Stimulated activated effector memory CD8-positive, alpha-beta T cell treated with anti-CD3 and anti-CD28 coated beads, Interleukin-12 subunit alpha, Interleukin-12 subunit beta, amount 100 ng/mL, for 72 hours (primary cell): Measurements from ENCODE around the gene ANKS4B.
A peak's percentile ranks its signal among the peaks of the same experiment; 100 is the strongest.
"Not testable (repeated sequence)": the region's sequence is repeated elsewhere in the genome, so short reads cannot be mapped to it uniquely, and the experiment has no call there.

Experiments
- ATAC-seq: fragments of 150-1000 bp; cut with Tn5 transposase; 2 replicates; pipeline ENCODE4 v1.10.0; 2021
- DNase-seq, 2 donors: peaks; one replicate each; pipeline ENCODE4 v3.0.0; 2021 to 2022; ENCODE audit warnings: low spot score in 2 of 2
- H3K27ac Mint-ChIP-seq: one replicate; pipeline ENCODE4 v1.8.0; 2022; ENCODE audit warnings: mild to moderate bottlenecking, mixed read lengths
- H3K36me3 Mint-ChIP-seq: one replicate; pipeline ENCODE4 v1.8.0; 2022; ENCODE audit warnings: mild to moderate bottlenecking, mixed read lengths
- H3K4me1 Mint-ChIP-seq: one replicate; pipeline ENCODE4 v1.8.0; 2022; ENCODE audit warnings: mixed read lengths
- H3K4me3 Mint-ChIP-seq: one replicate; pipeline ENCODE4 v1.8.0; 2022; ENCODE audit warnings: mild to moderate bottlenecking, mixed read lengths
- H3K9me3 Mint-ChIP-seq: one replicate; pipeline ENCODE4 v1.8.0; 2022; ENCODE audit warnings: mixed read lengths

ANKS4B gene

DNA sequence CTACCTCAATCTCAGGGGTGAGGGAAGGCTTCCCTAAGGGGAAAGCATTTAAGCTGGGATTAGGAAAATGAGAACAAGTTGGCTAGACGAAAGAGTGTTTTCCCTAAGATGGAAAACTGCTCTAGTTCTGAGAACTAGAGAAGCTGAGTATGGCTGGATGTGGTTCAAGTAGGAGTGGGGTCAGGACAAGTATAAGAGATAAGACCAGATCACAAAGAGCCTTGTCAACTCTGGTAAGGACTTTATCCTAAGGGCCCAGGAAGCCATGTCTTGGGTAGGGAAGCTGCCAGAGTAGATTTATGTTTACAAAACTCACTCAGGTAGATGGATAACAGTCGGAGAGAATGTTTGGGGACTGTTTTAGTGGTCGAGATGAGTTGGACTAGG, 1.7 kb downstream of the ANKS4B start:
- Mint-ChIP-seq H3K36me3 (no peaks in the 10 kb centered on the region), H3K4me3 (no peak overlapping the region), H3K4me1 (no peaks in the 10 kb centered on the region), H3K27ac (no peak overlapping the region), H3K9me3 (no peaks in the 10 kb centered on the region)
- no peak for ATAC-seq
- DNase-seq: no peak

DNA sequence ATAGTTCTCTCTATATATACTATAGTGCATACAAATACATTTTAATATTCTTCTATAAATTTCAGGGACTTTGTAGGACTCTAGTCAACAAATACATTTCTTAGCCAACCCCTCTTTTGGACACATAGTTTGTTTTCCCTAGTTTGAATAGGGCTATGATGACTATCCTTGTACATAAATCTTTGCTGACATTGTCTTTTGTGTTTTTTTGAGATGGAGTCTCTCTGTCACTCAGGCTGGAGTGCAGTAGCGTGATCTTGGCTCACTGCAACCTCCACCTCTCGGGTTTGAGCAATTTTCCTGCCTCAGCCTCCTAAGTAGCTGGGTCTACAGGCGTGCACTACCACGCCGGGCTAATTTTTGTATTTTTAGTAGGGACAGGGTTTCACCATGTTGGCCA, 3.3 kb downstream of the ANKS4B start:
- no peak overlapping the region for H3K4me3 Mint-ChIP-seq
- no peaks in the 10 kb centered on the region for H3K9me3 Mint-ChIP-seq
- no peak overlapping the region for H3K27ac Mint-ChIP-seq
- H3K4me1 Mint-ChIP-seq: no peaks in the 10 kb centered on the region
- no peaks in the 10 kb centered on the region for H3K36me3 Mint-ChIP-seq
- ATAC-seq (no peak), DNase-seq (no peak)

DNA sequence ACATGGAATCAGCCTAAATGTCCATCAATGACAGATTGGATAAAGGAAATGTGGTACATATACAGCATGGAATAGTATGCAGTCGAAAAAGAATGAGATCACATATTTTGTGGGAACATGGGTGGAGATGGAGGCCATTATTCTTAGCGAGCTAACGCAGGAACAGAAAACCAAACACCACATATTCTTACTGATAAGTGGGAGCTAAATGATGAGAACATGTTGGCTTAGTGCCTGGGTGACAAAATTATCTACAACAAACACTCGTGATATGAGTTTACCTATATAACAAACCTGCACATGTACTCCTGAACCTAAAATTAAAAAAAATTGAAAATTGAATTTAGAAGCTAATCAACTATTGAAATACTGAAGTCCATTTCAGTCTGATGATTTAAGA, 6.1 kb downstream of the ANKS4B start:
- no peak for ATAC-seq
- Mint-ChIP-seq H3K27ac (no peak overlapping the region), H3K9me3 (no peaks in the 10 kb centered on the region), H3K36me3 (no peaks in the 10 kb centered on the region), H3K4me1 (no peaks in the 10 kb centered on the region), H3K4me3 (no peak overlapping the region)
- DNase-seq: no peak

DNA sequence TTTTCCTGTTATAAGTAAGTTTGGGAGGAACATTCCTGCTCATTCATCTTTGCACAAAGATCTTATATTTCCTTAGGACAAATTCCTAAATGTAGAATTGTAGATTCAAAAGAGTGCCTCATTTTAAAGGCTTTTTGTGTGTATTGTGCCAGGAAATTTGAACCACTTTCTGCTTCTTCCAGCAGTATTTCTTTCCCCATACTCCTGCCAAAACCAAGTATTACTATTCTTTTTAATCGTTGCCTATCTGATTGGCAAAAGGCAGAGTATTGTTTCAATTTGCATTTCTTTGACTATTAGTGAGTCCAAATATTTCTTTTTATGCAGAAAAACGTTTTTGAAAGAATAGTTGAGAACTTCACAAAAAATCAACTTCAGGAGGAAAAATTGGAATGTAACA, 9.3 kb downstream of the ANKS4B start:
- no peak for ATAC-seq
- Mint-ChIP-seq H3K9me3 (no peaks in the 10 kb centered on the region), H3K36me3 (no peaks in the 10 kb centered on the region), H3K27ac (no peak overlapping the region), H3K4me3 (no peak overlapping the region), H3K4me1 (no peaks in the 10 kb centered on the region)
- no peak for DNase-seq

GRCh38 chr16:21244518-21245215, 11.2 kb downstream of the ANKS4B start:
- H3K9me3 Mint-ChIP-seq: no peaks in the 10 kb centered on the region
- no peak overlapping the region for H3K27ac Mint-ChIP-seq
- ATAC-seq (no peak), DNase-seq (no peak)
- H3K4me1 Mint-ChIP-seq: no peaks in the 10 kb centered on the region
- H3K36me3 Mint-ChIP-seq: no peaks in the 10 kb centered on the region
- H3K4me3 Mint-ChIP-seq: no peak overlapping the region

- not testable (repeated sequence) for H3K36me3 Mint-ChIP-seq, DNase-seq, ATAC-seq, H3K4me3 Mint-ChIP-seq, H3K4me1 Mint-ChIP-seq, H3K27ac Mint-ChIP-seq, H3K9me3 Mint-ChIP-seq
Observed at GRCh38 chr16:21248179-21248578, 14.7 kb downstream of the ANKS4B start.

DNA sequence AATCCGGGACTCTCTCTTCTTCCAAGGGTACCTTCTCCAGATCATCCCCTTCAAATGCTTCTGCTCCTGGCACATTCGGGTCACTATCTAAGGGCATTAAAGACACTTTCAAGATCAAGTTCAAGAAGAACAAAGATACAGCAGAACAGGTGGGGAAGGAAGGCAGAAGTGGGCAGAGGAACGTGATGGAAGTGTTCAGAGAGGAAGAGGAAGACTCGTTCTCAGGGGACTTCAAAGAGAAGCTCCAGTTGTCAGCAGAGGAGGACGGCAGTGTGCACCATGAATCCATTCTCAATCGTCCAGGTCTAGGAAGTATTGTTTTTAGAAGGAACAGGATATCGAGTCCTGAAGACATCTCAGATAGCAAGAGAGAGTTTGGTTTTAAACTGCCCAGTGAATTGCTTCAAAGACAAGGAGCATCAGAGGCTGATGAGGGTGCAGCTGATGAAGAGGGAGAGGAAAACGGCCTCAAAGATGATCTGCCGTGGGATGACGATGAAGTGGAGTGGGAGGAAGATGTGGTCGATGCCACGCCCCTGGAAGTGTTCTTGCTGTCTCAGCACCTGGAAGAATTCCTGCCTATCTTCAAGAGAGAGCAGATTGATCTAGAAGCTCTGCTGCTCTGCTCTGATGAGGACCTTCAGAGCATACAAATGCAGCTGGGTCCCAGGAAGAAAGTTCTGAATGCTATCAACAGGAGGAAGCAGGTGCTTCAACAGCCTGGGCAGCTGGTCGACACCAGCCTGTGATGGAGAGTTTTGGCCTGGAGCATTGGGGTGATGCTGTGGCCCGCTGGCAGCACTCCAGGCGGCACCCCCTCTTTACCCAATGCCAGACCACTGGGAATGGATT, 16.8 kb downstream of the ANKS4B start:
- Mint-ChIP-seq H3K9me3 (no peaks in the 10 kb centered on the region), H3K27ac (no peak overlapping the region), H3K36me3 (no peaks in the 10 kb centered on the region), H3K4me3 (no peak overlapping the region), H3K4me1 (no peaks in the 10 kb centered on the region)
- no peak for ATAC-seq
- DNase-seq: no peak

DNA sequence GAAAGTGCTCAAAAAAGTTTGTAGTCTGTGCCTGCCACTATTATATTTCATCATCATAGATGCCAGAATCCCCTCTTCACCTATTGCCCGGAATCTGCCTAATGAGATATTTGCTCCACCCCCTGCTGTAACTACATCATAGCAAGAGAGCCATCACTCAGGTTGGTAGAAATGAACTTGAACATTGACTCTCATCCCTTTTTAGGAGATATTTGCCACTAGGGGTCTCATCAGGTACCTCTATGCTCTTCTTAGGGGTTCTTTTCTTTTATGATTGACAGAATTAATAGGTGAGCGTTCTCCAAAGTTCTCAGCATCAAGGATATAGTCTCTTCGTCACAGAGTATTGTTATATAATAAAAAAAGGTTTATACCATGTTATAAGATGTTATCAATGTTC, 20.0 kb downstream of the ANKS4B start:
- ATAC-seq (no peak), DNase-seq (no peak)
- H3K4me3 Mint-ChIP-seq: no peak overlapping the region
- no peak overlapping the region for H3K27ac Mint-ChIP-seq
- H3K36me3 Mint-ChIP-seq: no peaks in the 10 kb centered on the region
- H3K4me1 Mint-ChIP-seq: no peaks in the 10 kb centered on the region
- no peaks in the 10 kb centered on the region for H3K9me3 Mint-ChIP-seq

DNA sequence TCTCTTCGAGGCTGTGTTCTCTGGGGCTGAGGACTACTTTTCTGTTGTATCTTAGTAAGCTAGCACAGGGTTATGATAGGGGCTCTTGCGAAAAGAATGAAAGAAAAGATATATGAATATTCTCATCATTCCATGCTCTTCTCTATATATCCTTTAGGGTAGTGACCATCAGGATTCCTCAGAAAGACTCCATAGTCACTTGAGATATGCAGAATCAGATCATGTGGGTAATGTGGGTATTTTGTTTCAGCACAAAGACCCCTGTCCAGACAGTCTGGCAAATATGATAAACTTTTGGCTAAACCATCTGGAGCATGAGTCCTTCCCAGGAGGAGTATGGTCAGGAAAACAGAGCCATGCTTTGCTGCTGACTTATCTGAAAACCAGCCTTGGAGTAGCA, 23.1 kb downstream of the ANKS4B start:
- Mint-ChIP-seq H3K36me3 (no peaks in the 10 kb centered on the region), H3K4me3 (no peak overlapping the region), H3K27ac (no peak overlapping the region), H3K9me3 (no peaks in the 10 kb centered on the region), H3K4me1 (no peaks in the 10 kb centered on the region)
- DNase-seq (no peak), ATAC-seq (no peak)

- H3K9me3 Mint-ChIP-seq: no peaks in the 10 kb centered on the region
- no peak overlapping the region for H3K27ac Mint-ChIP-seq
- H3K36me3 Mint-ChIP-seq: no peaks in the 10 kb centered on the region
- DNase-seq (no peak), ATAC-seq (no peak)
- no peaks in the 10 kb centered on the region for H3K4me1 Mint-ChIP-seq
- no peak overlapping the region for H3K4me3 Mint-ChIP-seq
Observed at GRCh38 chr16:21257284-21257683, 23.8 kb downstream of the ANKS4B start.

DNA sequence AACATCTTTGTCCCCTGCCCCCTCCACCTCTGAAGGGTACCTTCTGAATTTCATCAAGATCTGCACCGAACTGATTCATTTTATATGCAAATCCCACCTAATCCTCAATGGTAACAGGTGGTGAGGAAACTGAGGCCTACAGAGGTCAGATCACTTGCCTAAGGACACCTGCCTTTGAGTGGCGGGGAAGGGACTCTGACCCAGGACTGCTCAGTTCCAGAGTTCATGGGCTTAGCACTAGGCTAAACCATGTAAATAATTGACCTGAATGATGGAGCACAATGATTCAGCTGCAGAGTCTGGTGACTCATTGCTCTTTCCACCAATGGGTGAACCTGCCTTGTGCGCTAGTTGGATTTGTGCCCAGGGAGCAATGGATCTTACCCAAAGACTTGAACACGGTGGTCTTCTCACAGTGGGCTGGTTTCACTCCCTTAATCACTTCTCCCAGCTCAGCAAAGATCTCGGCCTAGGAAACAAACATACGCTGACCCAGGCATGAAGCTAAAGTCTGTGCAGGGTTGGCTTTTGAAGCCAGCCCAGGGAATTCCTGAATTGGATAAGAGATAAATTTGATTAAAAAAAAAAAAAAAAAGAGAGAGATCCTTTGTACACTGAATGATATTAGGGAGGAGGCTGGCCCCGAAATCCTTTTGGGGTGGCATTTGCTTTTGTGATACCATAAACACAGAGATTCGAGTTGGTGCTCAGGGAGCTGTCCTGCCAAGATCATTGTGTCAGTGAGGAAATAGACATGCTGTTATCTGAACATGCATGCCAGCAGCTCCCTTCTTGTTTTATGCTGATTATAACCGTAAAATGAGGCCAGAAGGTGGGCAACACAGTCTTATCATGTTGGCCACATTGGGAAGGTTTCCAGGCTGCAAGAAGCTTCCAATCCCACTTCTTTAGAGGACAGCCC, 27.6 kb downstream of the ANKS4B start:
- no peak for DNase-seq
- H3K9me3 Mint-ChIP-seq: no peaks in the 10 kb centered on the region
- H3K4me1 Mint-ChIP-seq: no peaks in the 10 kb centered on the region
- peak; percentile 34 for ATAC-seq
- H3K36me3 Mint-ChIP-seq: no peaks in the 10 kb centered on the region
- H3K27ac Mint-ChIP-seq: no peak overlapping the region
- H3K4me3 Mint-ChIP-seq: no peak overlapping the region

- no peaks in the 10 kb centered on the region for H3K36me3 Mint-ChIP-seq
- no peak for DNase-seq
- H3K4me1 Mint-ChIP-seq: no peaks in the 10 kb centered on the region
- no peak overlapping the region for H3K27ac Mint-ChIP-seq
- no peak overlapping the region for H3K4me3 Mint-ChIP-seq
- no peak for ATAC-seq
- no peaks in the 10 kb centered on the region for H3K9me3 Mint-ChIP-seq
Observed at GRCh38 chr16:21262779-21263639, 29.5 kb downstream of the ANKS4B start.

DNA sequence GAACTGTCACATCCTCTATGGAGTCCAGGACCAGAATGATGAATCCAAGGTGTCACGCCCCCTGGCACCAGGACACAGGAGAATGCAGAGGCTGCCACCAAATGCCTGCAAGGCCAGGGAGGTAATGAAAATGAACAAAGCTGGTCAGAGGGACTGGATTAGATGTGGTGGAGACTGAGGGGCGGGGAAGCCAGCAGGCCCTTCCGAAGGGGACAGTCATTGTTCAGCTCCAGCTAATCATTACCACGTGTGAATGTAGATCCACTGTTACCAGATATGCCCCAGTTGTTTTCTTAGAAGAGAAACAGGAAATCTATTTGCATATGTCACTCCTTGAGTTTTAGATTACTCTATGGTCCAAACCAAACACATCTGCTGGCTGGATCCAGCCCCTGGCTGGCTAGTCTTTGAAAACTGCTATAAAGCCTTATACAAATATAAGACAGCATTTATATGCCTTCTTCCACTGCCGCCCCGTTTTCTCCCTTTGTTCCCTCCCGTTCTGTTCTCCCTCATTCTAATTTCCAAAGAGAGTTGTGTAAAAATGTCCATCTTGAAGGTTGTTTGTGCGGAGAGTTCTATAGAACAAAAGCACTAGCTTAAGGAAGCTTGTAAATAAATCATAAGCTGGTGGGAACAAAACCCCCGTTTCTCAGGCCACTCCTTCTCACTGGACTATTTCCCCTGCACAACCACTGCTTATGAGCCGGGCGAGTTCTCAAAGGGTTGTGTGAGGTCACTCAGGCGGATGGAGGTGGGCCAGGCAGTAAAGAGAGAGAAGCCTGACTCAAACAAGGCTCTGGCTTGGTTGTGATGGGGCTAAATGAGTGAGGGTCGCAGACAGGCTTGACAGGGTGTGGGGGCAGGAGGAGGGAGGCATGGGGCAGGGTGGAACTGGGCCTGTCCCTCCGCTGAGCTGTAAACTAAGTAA, 30.4 kb downstream of the ANKS4B start:
- no peak for DNase-seq
- H3K27ac Mint-ChIP-seq: no peak overlapping the region
- H3K4me1 Mint-ChIP-seq: no peaks in the 10 kb centered on the region
- H3K4me3 Mint-ChIP-seq: no peak overlapping the region
- peak; percentile 11 for ATAC-seq
- no peaks in the 10 kb centered on the region for H3K36me3 Mint-ChIP-seq
- no peaks in the 10 kb centered on the region for H3K9me3 Mint-ChIP-seq

DNA sequence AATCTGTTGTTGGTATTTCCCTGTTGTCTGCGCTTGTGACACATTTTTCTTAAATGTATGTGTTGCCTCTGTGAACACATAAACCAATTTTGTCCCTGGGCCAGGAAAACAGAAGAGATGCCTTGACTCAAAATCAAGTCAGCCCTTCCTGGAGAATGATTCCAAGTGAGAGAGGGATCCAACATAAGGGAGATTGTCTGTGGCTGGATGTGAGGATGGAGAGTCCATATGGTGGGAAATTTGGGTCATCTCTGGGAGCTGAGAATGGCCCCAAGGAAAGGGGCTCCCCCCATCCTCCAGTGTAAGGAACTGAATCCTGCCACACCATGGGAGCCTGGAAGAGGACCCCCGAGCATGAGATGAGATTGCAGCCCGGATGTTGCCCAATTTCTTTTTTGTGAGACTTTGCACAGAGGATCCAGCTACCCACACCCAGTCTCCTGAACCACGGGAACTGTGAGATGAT, 31.1 kb downstream of the ANKS4B start:
- no peaks in the 10 kb centered on the region for H3K4me1 Mint-ChIP-seq
- no peaks in the 10 kb centered on the region for H3K9me3 Mint-ChIP-seq
- H3K4me3 Mint-ChIP-seq: no peak overlapping the region
- H3K27ac Mint-ChIP-seq: no peak overlapping the region
- no peaks in the 10 kb centered on the region for H3K36me3 Mint-ChIP-seq
- no peak for ATAC-seq
- DNase-seq: no peak
